GM12865 (cell line): ENCODE results near the gene KCNJ12.

Experiments
- DNase-seq: peaks from one replicate; pipeline ENCODE4 v3.0.0; 2010; ENCODE audit warnings: low read depth
- H3K4me3 ChIP-seq: 2 replicates; pipeline ENCODE4 v1.5.1; 2011; ENCODE audit warnings: mild to moderate bottlenecking, low read depth, low read length, control low read depth
- CTCF ChIP-seq: IDR thresholded peaks from 2 replicates; pipeline ENCODE4 v1.5.1; 2011; ENCODE audit warnings: low read length, control low read depth, low read depth, inconsistent platforms; ENCODE audit not compliant: insufficient read depth; ENCODE audit errors: missing control alignments

Gene KCNJ12

GRCh38 chr17:21357696-21358656 lies 18.2 kb upstream of the KCNJ12 start:
- no peak overlapping the region for H3K4me3 ChIP-seq
- DNase-seq = no peak
- no peak for TF ChIP-seq CTCF

- no peak for TF ChIP-seq CTCF
- DNase-seq = no peak
- no peak overlapping the region for H3K4me3 ChIP-seq
Measured at GRCh38 chr17:21358682-21359482, 17.3 kb upstream of the KCNJ12 start.

- no peak for TF ChIP-seq CTCF
- DNase-seq = no peak
Measured at GRCh38 chr17:21359483-21359840, 16.7 kb upstream of the KCNJ12 start.

GRCh38 chr17:21360048-21360447 lies 16.1 kb upstream of the KCNJ12 start:
- no peak for DNase-seq
- no peak for TF ChIP-seq CTCF

More at GRCh38 chr17:21359483-21359840, 16.7 kb upstream of the KCNJ12 start:
- no peak overlapping the region for H3K4me3 ChIP-seq

GRCh38 chr17:21361020-21361809 lies 14.9 kb upstream of the KCNJ12 start:
- DNase-seq = no peak
- no peak for TF ChIP-seq CTCF

More at GRCh38 chr17:21360048-21360447, 16.1 kb upstream of the KCNJ12 start:
- no peak overlapping the region for H3K4me3 ChIP-seq

GRCh38 chr17:21362331-21362931 lies 13.7 kb upstream of the KCNJ12 start:
- no peak for DNase-seq
- no peak overlapping the region for H3K4me3 ChIP-seq
- no peak for TF ChIP-seq CTCF

More at GRCh38 chr17:21361020-21361809, 14.9 kb upstream of the KCNJ12 start:
- H3K4me3 ChIP-seq = no peak overlapping the region
